Medulla oblongata (tissue), 1 donor: ENCODE results near the gene PRKAG3.
A peak's percentile ranks its signal among the peaks of the same experiment; 100 is the strongest.

Experiments used
- DNase-seq: peaks from one replicate; pipeline ENCODE4 v3.0.0-alpha.2; 2015; ENCODE audit errors: extremely low spot score

The PRKAG3 gene

DNA sequence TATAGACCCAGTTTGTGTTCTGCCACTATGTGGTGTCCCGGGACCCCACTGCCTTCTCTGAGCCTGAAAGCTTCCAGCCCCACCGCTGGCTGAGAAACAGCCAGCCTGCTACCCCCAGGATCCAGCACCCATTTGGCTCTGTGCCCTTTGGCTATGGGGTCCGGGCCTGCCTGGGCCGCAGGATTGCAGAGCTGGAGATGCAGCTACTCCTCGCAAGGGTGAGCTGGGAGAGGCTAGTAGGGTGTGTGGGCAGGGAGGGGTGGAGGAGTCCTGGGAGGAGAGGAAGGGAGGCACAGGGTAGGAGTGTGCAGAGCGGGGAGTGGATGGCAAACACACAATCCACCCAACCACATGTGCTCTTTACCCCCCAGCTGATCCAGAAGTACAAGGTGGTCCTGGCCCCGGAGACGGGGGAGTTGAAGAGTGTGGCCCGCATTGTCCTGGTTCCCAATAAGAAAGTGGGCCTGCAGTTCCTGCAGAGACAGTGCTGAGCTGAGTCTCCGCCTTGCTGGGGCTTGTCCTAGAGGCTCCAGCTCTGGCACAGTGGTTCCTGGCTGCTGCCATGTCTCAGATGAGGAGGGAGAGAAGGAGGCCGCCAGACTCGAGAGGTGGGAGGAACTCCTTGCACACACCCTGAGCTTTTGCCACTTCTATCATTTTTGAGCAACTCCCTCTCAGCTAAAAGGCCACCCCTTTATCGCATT, 16.9 kb downstream of the PRKAG3 start:
- DNase-seq, result no peak

DNA sequence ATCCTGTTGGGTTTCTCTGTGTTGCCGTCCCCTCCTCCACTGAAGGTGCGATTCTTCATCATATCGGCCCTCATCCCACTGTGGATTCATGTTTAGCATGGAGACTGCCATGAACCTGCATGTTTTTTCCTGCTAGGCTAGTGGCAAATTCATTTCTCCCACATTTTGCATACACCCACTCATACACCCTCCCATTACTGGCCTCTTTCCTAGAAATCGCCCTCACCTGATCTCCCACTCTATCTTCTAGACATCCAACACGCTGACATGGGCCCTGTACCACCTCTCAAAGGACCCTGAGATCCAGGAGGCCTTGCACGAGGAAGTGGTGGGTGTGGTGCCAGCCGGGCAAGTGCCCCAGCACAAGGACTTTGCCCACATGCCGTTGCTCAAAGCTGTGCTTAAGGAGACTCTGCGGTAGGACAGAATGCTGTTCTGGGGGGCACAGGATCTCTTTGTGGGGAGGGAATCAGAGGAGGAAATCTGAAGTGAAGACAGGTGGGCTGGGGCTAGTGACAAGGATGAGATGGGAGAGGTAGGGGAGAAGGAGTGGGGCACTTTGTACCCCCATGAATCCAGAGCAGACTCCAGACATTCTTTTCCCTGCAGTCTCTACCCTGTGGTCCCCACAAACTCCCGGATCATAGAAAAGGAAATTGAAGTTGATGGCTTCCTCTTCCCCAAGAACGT, 17.7 kb downstream of the PRKAG3 start:
- no peak for DNase-seq

DNA sequence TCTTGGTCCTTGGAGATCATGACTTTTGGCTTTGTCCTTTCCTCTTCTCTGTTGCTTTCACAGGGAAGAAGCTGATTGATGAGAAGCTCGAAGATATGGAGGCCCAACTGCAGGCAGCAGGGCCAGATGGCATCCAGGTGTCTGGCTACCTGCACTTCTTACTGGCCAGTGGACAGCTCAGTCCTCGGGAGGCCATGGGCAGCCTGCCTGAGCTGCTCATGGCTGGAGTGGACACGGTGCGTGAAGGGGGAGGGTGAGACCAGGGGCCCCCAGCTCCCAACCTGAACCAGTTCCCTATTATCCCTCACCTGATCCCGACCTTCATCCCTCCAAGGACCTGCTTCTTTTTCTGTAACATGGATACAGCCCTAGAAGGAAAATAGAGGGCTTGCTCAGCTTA, 18.7 kb downstream of the PRKAG3 start:
- no peak for DNase-seq

DNA sequence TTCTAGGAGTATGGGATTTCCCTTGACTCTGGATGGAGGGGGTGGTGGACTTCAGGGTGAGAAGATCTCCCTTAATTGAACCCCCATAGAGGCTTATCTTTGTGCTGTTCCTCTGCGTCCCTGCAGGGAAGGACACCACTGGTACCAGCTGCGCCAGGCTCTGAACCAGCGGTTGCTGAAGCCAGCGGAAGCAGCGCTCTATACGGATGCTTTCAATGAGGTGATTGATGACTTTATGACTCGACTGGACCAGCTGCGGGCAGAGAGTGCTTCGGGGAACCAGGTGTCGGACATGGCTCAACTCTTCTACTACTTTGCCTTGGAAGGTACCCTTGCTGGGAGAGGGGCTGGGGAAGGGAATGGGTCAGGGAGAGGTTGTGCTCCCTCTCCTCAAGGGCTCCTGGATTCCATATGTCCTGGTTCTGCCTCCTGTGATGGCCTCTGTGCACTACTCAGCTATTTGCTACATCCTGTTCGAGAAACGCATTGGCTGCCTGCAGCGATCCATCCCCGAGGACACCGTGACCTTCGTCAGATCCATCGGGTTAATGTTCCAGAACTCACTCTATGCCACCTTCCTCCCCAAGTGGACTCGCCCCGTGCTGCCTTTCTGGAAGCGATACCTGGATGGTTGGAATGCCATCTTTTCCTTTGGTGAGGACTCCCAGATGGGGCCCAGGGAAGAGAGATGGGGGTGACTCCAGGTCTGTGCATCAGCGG, 19.3 kb downstream of the PRKAG3 start:
- no peak for DNase-seq

DNA sequence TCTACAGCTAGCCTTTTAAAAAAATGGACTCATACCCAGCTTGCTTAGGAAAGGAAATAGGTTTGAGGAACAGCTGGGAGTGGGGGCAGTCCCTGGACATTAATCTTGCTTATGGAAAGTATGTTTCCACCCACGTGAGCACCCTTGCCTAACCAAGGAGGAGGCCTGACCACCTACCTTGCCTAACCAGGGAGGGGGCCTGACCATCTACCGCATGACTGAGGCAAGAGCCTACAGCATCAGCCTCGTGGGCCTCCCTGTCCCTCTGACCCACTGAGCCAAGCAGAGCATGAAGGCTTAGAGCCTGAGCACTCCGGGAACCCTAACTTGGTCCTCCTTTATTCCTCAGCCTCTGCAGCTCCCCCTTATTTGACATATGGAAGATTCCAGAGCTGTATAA, 20.2 kb downstream of the PRKAG3 start:
- no peak for DNase-seq

DNA sequence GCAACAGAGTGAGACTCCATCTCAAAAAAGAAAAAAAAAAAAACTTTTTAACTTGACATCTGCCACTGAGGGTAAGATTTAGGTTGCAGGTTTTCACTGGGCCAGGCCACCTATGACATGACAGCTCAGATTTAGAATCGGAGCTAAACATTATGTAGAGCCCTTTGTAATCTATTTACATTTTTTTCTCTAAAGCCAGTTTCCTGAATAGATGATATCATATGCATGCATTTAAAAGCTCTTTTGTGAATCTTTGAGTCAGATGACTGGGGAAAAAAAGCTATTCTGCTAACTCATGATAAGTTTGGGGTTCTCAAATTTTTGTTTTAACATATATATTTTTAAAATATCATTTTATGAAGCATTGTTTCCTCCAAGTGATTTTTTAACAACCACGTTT, 21.3 kb downstream of the PRKAG3 start:
- no peak for DNase-seq

DNA sequence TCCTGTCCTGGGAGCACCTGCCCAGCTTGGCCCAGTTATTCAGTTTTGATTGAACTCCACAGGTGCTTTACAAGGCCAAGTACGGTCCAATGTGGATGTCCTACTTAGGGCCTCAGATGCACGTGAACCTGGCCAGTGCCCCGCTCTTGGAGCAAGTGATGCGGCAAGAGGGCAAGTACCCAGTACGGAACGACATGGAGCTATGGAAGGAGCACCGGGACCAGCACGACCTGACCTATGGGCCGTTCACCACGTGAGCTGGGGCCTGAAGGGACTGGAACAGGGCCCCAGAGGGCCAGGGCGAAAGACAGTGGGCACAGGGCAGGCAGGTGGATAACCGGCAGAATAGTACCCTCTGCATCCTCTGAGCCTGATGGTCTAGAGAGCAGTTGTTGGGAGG, 22.1 kb downstream of the PRKAG3 start:
- no peak for DNase-seq

DNA sequence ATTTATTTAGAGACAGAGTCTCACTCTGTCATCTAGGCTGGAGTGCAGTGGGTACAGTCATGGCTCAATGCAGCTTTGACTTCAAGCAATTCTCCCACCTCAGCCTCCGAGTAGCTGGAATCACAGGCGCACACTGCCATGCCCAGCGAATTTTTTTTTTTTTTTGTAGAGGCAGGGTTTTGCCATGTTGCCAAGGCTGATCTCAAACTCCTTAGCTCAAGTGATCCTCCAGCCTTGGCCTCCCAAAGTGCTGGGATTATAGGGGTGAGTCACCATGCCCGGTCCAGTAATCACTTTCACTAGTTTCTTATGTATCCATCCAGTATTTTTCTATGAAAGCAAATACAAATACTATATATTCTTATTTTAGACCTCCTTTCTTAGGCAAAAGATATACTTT, 24.0 kb downstream of the PRKAG3 start:
- no peak for DNase-seq

DNA sequence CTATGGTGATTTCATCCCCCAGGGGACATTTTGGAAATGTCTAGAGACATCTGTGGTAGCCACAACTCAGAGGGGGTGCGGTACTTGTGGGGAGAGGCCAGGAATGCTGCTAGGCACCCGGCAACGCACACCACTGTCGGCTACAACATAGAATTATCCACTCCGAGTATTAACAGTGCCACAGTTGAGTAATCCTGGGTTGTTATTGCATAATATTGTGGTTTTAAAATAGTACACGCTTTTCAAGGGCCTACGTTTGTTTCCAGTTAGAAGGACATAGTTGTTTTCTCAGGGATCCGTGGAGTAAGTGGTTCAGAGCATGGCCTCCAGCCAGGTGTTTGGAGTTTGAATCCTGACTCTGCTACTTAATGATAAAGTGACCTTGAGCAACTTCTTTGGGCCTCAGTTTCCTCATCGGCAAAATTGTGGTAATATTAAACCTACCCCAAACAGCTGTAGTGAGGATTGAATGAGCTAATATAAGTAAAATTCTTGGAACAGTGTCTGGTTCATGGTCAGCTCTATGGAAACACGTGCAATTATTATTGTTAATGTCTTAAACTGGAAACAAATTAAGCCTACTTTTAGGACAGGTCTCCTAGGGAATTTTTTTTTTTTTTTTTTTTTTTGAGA, 25.1 kb downstream of the PRKAG3 start:
- DNase-seq, result peak; percentile 63

DNA sequence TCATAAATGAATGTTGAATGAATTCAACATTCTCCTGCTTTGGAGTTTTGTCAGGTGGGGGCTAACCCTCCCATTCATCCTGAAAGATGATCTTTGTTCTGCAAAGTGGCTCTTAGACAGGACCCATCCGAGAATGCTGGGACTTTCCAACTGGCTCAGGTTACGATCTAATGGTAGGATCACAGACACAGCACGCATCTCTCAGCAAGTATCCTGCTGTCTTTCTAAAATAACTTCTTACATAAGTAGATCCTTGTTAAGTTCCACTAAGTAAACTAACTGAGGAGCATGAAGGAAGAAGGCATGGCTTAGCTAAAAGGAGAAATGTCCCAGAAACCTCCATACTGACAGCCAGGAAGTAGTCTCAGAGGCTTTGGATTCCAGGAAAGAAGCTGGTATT, 26.0 kb downstream of the PRKAG3 start:
- DNase-seq, result peak; percentile 27

DNA sequence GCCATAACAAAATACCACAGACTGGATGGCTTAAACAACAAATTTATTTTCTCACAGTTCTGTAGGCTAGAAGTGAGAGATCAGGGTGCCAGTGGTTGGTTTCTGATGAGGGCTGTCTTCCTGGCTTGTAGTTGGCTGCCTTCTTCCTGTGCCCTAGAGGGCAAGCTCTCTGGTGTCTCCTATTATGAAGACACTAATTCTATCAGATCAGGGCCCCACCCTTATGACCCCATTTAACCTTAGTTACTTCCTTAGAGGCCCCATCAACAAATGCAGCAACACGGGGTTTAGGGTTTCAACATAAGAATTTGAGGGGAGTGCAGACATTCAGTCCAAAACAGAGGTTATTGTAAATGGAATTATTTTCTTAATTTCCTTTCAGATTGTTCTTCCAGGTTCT, 26.8 kb downstream of the PRKAG3 start:
- no peak for DNase-seq

DNA sequence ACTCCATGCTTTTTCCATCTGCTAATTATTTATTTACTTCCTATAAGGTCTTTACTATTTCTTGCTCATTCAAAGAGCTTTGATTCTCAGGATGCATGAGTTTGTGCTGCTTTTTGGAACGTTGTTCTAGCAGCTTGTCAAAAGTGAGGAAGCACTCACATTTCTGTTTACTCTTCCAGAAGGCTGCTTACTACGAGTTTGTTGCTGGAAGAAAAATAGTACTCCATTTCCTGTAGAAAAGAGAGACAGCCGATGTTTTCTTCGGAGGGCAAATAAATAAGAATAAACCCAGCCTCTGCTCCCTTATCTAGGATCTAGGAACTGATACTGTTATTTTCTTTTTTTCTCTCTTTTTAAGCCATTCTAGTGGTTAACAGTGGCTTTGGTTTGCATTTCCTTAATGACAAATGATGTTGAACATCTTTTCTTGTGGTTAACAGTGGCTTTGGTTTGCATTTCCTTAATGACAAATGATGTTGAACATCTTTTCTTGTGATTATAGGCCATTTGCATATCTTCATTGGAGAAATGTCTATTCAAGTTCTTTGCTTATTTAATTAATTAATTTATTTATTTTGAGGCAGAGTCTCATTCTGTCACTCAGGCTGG, 29.1 kb downstream of the PRKAG3 start:
- DNase-seq, result no peak

DNA sequence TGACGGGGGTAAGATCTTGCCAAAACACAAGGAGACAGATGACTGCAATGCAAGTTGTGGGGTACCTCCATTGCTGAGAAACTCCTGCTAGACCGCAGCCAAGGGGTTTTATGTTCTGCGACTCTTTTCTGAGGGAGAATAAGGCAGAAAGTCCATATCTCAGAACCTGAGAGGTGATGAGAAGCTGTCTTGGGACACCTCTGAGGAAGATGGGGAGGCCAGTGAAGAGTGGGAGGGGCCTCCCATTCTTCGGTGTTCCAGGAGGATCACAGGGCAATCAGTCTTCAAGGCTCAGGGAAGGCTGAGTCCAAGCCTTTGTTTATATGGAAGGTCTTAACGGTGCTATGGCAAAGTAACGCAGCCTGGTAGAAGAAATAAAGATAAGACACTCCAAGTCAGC, 31.6 kb downstream of the PRKAG3 start:
- no peak for DNase-seq

DNA sequence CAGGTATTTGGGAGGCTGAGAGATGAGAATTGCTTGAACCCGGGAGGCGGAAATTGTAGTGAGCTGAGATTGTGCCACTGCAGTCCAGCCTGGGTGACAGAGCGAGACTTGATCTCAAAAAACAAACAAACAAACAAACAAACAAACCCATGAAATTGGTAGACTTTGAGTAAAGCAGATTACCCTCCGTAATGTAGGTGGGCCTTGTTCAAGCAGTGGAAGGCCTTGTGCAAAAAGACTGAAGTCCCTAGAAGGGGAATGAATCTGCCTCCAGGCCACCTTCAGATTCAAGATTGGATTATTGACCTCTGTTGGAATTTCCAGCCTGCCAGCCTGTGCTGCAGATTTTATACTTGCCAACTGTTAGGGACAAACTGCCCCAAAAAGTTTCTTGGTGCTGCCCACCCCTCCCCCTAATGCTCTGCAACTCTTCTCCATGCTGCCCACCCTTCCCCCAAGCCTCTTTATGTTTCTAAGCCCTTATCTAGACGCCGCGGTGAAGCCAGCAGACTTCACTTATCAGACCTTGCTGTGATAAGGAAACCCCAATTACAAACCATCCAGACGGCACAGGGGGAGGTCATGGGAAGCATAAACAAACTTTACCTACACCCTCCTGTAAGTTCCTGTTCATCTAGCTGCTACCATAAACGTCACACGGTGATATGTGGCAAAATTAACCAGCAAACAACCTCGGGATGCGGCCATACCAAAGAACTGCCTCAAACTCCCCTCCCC, 32.7 kb downstream of the PRKAG3 start:
- no peak for DNase-seq

DNA sequence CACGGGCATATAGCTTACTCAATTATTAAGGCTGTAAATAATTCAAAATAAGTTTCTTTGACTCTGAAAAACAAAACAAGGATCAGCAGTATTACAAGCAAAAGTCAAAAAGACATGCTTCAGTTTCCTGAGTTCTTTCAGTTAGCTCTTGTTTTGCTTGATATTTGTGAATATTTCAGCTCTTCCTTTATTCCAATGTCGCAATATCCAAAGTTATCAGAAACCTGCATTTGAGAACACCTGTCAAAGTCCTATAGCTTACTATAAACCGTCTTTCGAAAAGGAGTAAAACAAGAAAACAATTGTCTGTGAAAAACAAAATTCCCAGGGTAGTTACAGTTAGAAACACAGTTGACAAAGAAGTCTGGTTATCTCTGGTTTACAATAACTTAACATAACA, 34.9 kb downstream of the PRKAG3 start:
- DNase-seq, result no peak

DNA sequence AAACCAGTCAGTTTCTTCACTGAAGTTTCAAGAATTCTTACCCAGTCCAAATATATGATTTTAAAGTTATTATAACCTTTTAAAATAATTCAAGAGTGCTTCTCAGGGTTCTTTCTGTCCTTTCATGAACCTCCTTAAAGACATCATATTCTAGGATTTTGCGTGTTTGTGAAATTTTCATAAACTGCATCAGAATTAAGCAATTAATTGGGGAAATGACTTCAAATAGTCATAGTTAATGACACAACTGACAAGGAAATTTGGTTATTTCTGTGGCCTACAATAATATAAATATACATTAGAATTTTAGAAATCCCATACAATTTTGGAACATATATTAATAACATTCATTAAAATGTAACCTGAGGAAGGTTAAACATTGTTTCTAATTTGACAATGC, 39.2 kb downstream of the PRKAG3 start:
- no peak for DNase-seq

DNA sequence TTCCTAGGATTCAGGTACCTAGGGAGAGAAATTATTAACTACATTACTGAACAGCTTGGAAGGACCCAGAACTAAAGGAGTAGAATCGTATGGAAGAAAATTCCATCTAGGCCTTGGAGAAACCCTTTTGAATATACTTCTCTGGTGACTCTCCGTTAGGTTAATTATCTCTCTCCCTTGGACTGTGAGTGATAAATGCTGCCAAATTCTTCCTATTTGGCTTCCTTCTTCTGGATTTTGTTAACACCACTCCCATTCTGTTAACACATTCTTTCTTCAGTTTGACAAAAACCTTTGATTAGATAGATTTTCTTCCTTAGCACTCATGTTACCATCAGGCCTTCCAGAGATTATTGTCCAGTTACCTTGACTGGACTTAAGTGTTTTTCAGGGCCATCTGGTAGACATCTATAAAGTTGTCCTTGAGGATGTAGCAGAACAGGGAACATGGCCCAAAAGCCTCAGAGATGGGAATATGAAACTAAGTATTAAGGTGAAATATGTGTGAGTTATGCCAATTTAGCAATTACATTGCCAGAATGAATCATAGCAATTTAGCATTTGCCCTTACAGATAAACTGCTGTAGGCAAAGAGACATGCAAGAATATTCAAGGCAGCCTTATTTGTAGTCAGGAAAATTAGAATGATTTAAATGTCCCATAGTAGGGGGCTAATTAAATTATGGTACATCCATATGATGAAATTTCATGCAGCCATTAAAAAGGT, 42.9 kb downstream of the PRKAG3 start:
- DNase-seq, result no peak

DNA sequence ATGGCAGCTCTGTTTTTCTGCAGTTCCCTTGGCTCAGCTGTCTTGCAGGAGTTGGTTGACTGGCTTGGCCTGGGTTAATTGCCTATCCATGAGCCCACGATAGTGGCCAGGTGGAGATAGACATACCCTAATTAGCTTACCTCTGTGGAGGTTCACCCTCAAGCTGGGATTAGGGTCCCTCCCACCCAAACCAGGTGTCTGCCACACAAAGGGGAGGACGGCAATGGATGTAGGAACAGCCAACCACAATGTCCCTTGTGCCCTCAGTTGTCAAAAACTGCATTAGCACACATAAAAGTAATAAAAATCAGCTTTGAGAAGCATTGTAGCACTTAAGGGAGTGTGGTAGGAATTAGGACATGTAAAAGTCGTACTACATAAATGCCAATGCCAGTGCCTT, 45.5 kb downstream of the PRKAG3 start:
- no peak for DNase-seq

DNA sequence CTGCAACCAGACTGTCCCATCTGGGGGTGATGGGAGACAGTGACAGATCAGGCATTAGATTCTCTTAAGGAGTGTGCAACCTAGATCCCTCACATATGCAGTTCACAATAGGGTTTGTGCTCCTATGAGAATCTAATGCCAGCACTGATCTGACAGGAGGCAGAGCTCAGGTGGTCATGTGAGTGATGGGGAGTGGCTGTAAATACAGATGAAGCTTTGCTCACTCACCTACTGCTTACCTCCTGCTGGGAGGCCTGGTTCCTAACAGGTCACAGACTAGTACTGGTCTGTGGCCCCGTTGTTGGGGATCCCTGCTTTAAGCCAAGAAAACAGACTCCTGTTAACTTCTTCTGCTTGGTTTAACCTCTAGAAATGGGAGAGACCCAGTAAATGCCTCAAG, 46.5 kb downstream of the PRKAG3 start:
- no peak for DNase-seq

DNA sequence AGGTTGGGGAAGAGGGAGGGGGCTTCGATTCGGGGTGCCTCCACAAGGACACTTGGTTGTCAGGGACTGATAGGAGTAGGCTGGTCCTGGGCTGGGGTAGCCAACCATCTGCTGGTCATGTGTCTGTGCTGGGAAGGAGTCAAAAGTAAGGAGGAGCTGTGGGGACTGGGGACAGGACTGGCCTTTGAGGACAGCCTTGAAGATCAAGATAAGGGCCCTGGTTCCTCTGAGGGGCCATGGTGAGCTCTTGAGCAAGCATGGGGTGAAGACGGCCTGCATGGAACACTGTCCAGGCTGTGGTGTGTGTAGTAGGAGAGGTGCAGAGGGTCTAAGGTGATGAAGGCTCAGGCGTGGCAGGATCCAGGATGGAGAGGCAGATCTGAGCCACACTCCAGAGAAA, 47.9 kb downstream of the PRKAG3 start:
- DNase-seq, result peak; percentile 22

DNA sequence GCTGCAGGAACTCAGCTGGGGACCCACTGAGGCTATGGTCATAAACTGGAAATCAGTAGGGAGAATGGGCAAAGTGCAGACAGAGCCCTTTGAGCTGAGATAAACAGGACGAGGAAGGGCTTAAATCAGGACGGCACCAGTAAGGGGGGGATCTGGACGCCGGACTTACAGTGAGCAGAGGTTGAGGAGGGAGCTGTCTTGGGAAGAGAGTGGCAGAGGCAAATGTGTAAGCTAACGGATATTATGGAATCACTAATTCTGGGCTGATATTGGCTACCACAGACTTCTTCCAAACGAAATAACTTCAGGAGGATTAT, 49.1 kb downstream of the PRKAG3 start:
- DNase-seq, result peak; percentile 52
